Measurements from ENCODE around the gene UCK2.
"Not testable (repeated sequence)": the region's sequence is repeated elsewhere in the genome, so short reads cannot be mapped to it uniquely, and the experiment has no call there.

UCK2 gene

GRCh38 chr1:165827268-165828102, at the start of gene UCK2:
Gene UCK2, plus strand, starts transcription at chr1:165827614. Its CDS starts 220 bp downstream, at chr1:165827834.
- no peak for TF ChIP-seq CTCF (IDR thresholded peaks at IDR 0.05; ENCODE audit: low read depth, low read length)
- peak within 1 kb of the TSS; percentile 91 for H3K4me3 ChIP-seq (ENCODE audit: low read depth, low read length)

- H3K4me3 ChIP-seq (ENCODE audit: low read depth, low read length), result not testable (repeated sequence)
Measured at GRCh38 chr1:165778197-165778596, 49.2 kb upstream of the UCK2 start.

GRCh38 chr1:165783519-165783918, 43.9 kb upstream of the UCK2 start:
- not testable (repeated sequence) for H3K4me3 ChIP-seq (ENCODE audit: low read depth, low read length)

GRCh38 chr1:165787741-165788140, 39.7 kb upstream of the UCK2 start:
- H3K4me3 ChIP-seq (ENCODE audit: low read depth, low read length), result no peak overlapping the region
- TF ChIP-seq CTCF (IDR thresholded peaks at IDR 0.05; ENCODE audit: low read depth, low read length), result no peak

GRCh38 chr1:165793951-165794350, 33.5 kb upstream of the UCK2 start:
- no peak overlapping the region for H3K4me3 ChIP-seq (ENCODE audit: low read depth, low read length)
- no peak for TF ChIP-seq CTCF (IDR thresholded peaks at IDR 0.05; ENCODE audit: low read depth, low read length)

- H3K4me3 ChIP-seq (ENCODE audit: low read depth, low read length), result no peak overlapping the region
- no peak for TF ChIP-seq CTCF (IDR thresholded peaks at IDR 0.05; ENCODE audit: low read depth, low read length)
Measured at GRCh38 chr1:165795894-165796293, 31.5 kb upstream of the UCK2 start.

GRCh38 chr1:165799387-165799786, 28.0 kb upstream of the UCK2 start:
- H3K4me3 ChIP-seq (ENCODE audit: low read depth, low read length), result no peak overlapping the region

GRCh38 chr1:165804513-165804912, 22.9 kb upstream of the UCK2 start:
- H3K4me3 ChIP-seq (ENCODE audit: low read depth, low read length), result not testable (repeated sequence)

More at GRCh38 chr1:165799387-165799786, 28.0 kb upstream of the UCK2 start:
- no peak for TF ChIP-seq CTCF (IDR thresholded peaks at IDR 0.05; ENCODE audit: low read depth, low read length)

- H3K4me3 ChIP-seq (ENCODE audit: low read depth, low read length), result no peak overlapping the region
- TF ChIP-seq CTCF (IDR thresholded peaks at IDR 0.05; ENCODE audit: low read depth, low read length), result no peak
Measured at GRCh38 chr1:165807613-165808012, 19.8 kb upstream of the UCK2 start.
